SK-MEL-5 (cell line): Measurements from ENCODE around the gene CAPN9. TPM values are rescaled to one million over a fixed set of nuclear protein-coding genes. Genes with fewer than 3 reads are reported as not detected.
"Not testable (repeated sequence)": the region's sequence is repeated elsewhere in the genome, so short reads cannot be mapped to it uniquely, and the experiment has no call there.

ENCODE experiments used
- DNase-seq: peaks from one replicate; pipeline ENCODE4 v3.0.0-alpha.2; 2016; ENCODE audit warnings: low read depth, low spot score
- in situ Hi-C: cut with HindIII; loops from 2 replicates; pipeline ENCODE4 v1.10.0; 2016; ENCODE audit warnings: low sequenced_read_pairs, high pct_unique_total_duplicates, low pct_unique_long_range_greater_than_20kb
- small RNA-seq, 2 experiments: library from RNA; depleted of rRNA; stranded (forward); fragments of <200 nt; gene quantifications; one replicate each; pipeline ENCODE3, GENCODE V24; 2014
- total RNA-seq: library from RNA; depleted of rRNA; stranded (reverse); fragments of >200 nt; shearing (Covaris generic); gene quantifications from 2 replicates; pipeline ENCODE4 v1.2.3, GENCODE V29; 2014; rRNA removed

Gene CAPN9
- total RNA-seq, 1 experiment from 2014 or later = not detected

- in situ Hi-C loops, DNase-seq: not testable (repeated sequence)
These were observed 98.0 kb downstream of the CAPN9 start for GRCh38 chr1:230845184-230845583.

DNA sequence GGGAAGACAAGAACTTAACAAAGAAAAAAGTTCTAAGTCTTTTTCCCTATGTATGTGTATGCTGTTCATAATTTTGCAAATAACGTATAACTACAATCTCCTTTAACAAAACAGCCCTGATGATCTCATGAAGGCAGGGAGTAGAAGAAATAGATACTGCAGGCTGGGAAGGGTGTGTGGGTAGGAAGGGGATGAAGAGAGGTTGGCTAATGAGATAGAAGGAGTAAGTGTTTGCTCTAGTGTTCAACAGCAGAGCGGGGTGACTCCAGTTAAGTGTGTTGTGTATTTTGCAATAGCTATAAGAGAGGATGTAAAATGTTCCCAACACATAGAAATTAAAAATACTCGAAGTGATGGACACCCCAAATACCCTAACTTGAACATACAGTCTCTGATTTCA, 101.0 kb downstream of the CAPN9 start:
- in situ Hi-C loops = no loop called here
- no peak for DNase-seq

DNA sequence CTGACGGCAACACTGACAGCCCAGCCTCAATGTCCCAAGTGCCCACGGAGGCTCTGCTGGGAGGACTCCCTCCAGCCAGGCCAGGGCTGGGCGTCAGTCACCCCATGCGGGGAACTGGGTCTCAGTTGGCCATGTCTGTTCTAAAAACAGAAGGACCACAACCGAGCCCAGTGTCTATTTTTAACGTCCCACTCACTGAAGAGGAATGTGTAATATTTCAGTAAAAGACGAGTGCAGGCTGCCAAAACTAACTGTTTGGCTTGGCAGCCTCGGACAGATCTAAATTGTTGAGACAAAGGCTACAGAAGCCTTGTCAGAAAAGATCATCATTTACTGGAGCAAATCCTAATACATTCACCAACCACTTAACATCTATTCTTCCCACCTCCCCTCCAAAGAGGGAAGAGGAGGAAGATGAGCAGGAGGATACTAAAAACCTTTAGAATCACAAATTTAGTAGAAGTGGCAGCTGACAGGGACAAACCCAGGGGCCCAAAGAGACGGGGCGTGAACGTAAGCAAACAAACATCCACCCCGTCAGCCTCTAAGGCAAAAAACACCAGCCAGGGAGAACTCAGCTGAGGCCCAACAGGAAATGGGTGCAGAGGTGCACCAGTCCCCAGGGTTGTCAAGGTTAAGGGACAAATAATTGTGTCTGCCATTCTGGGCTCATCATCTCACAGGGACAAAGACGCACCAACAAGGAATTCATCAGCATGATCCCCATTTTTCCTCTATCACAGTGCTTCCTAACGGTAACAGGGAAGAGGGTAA, 102.5 kb downstream of the CAPN9 start:
- in situ Hi-C loops = no loop called here
- no peak for DNase-seq

- no peak for DNase-seq
- in situ Hi-C loops = no loop called here
These were observed 103.4 kb downstream of the CAPN9 start for GRCh38 chr1:230850547-230850946.

GRCh38 chr1:230851291-230851691, 104.1 kb downstream of the CAPN9 start:
- in situ Hi-C loops = no loop called here

More at GRCh38 chr1:230851291-230851691, 104.1 kb downstream of the CAPN9 start:
- no peak for DNase-seq

Small RNA genes within 50 kb of the gene (small RNA-seq; reads per million reads assigned to genes)
- 0.08 to 0.62 reads per million in 2 experiments for gene RNA5SP79

Other genes starting within 250 kb of the CAPN9 start
- gene COG2, start 104.9 kb upstream of the CAPN9 start, total RNA-seq = 29.9 and 35.4 TPM in 2 replicates
- gene AGT, start 33.3 kb upstream of the CAPN9 start, total RNA-seq = not detected in 2 replicates
- 23.9 and 24.3 TPM in 2 replicates for gene C1orf198, start 121.1 kb downstream of the CAPN9 start, total RNA-seq
- 7.8 and 10.0 TPM in 2 replicates for gene TTC13, start 231.5 kb downstream of the CAPN9 start, total RNA-seq
- 33.5 and 42.4 TPM in 2 replicates for gene ARV1, start 231.7 kb downstream of the CAPN9 start, total RNA-seq